Activated naive CD4-positive, alpha-beta T cell treated with anti-CD3 and anti-CD28 coated beads, Interleukin-2, amount 50 U/mL, for 24 hours (primary cell): ENCODE data around the gene LARP1B.
A peak's percentile ranks its signal among the peaks of the same experiment; 100 is the strongest.
"Not testable (repeated sequence)": the region's sequence is repeated elsewhere in the genome, so short reads cannot be mapped to it uniquely, and the experiment has no call there.

ENCODE experiments used
- H3K27ac Mint-ChIP-seq: one replicate; pipeline ENCODE4 v1.8.0; 2021; ENCODE audit warnings: mild to moderate bottlenecking, mixed read lengths
- H3K27me3 Mint-ChIP-seq: one replicate; pipeline ENCODE4 v1.8.0; 2021; ENCODE audit warnings: mixed read lengths
- H3K36me3 Mint-ChIP-seq: one replicate; pipeline ENCODE4 v1.8.0; 2021; ENCODE audit warnings: mixed read lengths
- H3K4me1 Mint-ChIP-seq: one replicate; pipeline ENCODE4 v1.8.0; 2021; ENCODE audit warnings: mixed read lengths
- H3K4me3 Mint-ChIP-seq: one replicate; pipeline ENCODE4 v1.8.0; 2021; ENCODE audit warnings: mild to moderate bottlenecking, mixed read lengths
- H3K9me3 Mint-ChIP-seq: one replicate; pipeline ENCODE4 v1.8.0; 2021; ENCODE audit warnings: mixed read lengths

Gene LARP1B

DNA sequence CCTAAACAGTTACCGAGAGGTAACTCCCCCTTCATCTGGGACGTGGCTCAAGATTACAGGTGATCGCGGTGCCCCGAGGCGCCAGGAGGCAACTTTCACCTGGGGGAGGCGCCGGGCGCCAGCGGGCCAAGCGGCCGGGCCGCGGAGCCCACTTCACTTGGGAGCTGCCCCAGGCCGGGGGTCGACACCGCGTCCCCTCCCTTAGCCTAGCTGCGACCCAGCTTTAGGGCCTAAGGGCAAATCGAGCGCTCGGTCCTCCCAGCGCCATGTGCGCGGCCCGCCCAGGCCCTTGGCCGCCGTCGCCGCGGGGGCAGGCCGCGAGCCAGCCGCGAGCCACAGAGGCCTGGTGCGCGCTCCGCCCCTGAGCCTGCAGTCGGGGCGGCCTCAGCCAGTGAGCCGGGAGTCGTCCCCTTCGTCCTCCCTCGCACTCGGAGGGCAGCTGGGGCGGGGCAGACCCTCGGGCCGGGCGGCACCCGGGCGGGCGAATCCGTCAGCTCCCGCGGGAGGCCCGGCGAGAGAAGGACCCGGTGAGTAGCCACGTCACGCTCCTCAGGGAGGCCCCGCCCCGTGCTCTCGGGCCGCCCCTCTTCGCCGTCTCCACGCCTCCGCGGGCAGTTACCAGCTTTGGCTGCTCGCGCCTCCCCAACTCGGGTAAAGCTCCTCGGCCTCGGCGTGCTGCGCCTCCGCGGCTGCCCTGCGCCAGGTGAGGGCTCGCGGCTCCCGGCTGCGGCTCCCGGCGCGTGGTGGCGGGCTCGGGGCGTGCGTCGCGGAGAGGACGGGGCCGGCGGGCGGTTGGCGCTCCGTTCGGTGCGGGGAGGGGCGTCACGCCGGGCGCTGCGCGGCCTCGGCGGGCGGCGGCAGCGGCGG lies at the start of gene LARP1B:
Gene LARP1B, plus strand, starts transcription at position 614 of the 867 bp plus-strand sequence. CDS start 13,640 bp downstream, outside the sequence.
- Mint-ChIP-seq H3K27me3 (no peaks in the 10 kb centered on the region), H3K4me1 (peaks cover 22% of the 10 kb centered on the region)

DNA sequence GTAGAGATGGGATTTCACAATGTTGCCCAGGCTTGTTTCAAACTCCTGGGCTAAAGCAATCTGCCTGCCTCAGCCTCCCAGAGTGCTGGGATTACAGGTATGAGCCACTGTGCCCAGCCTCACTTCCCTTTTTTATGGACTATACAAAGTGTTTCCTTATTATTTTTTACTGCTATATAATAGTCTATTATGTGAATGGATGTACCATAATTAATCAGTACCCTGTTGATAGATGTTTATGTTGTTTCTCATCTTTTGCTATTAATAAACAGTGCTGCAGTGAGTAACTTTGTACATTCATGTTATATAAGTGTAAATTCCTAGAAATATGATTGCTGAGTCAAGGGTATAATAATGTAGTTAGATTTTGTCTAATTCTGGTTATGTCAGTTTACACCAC lies 35.8 kb upstream of the LARP1B start:
- no peaks in the 10 kb centered on the region for H3K27me3 Mint-ChIP-seq
- no peak overlapping the region for H3K4me3 Mint-ChIP-seq
- H3K36me3 Mint-ChIP-seq, result peaks cover 23% of the 10 kb centered on the region
- H3K9me3 Mint-ChIP-seq, result no peaks in the 10 kb centered on the region
- no peaks in the 10 kb centered on the region for H3K4me1 Mint-ChIP-seq
- no peak overlapping the region for H3K27ac Mint-ChIP-seq

More for the DNA sequence above, at the start of gene LARP1B:
- Mint-ChIP-seq H3K4me3 (peak within 1 kb of the TSS; percentile 90), H3K9me3 (no peaks in the 10 kb centered on the region), H3K27ac (peak within 1 kb of the TSS; percentile 95), H3K36me3 (no peaks in the 10 kb centered on the region)

DNA sequence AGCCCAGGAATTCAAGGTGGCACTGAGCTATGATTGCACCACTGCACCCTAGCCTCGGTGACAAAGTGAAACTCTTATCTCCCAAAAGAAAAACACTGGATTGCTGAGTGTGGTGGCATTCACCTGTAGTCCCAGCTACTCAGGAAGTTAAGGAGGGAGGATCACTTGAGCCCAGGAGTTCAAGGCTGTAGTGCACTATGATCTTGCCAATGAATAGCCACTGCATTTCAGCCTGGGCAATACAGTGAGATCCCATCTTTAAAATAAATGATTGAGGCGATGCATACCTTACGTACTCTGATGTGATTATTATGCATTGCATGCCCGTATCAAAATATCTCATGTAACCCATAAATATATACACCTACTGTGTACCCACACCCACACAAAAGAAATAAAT lies 31.2 kb upstream of the LARP1B start:
- no peaks in the 10 kb centered on the region for H3K27me3 Mint-ChIP-seq
- H3K4me1 Mint-ChIP-seq, result no peaks in the 10 kb centered on the region
- peaks cover 17% of the 10 kb centered on the region for H3K36me3 Mint-ChIP-seq
- no peaks in the 10 kb centered on the region for H3K9me3 Mint-ChIP-seq
- no peak overlapping the region for H3K4me3 Mint-ChIP-seq
- H3K27ac Mint-ChIP-seq, result no peak overlapping the region

DNA sequence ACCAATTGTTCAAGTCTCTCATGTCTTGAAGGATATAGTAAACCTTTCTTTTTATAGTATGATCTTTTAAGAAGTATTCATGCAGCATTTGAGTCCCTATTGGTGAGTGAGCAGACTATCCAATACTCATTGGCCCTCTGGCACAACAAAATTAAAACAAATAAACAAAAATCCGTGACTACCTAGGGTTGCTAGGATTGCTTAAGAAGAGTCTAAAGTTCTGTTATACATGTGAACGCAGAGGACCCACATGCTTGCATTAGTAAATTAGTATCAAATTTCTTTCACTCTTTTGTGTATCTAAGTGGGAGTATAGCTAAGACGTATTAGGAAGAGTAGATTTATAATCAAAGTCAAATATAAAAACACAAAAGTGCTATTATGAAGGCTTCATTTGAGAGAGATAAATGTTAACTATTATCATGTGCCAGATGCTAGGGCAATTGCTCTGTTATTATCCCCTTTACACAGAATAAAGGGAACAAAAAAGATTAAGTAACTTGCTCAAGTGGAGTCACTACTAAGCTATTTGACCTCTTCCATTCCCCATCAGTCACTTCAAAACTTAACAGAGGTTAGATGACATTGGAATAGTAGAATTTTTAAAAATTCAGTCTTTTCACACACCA lies 29.2 kb upstream of the LARP1B start:
- Mint-ChIP-seq H3K9me3 (no peaks in the 10 kb centered on the region), H3K4me3 (no peak overlapping the region), H3K4me1 (no peaks in the 10 kb centered on the region), H3K27me3 (no peaks in the 10 kb centered on the region), H3K36me3 (peaks cover 12% of the 10 kb centered on the region), H3K27ac (peak overlapping the region; percentile 30)

DNA sequence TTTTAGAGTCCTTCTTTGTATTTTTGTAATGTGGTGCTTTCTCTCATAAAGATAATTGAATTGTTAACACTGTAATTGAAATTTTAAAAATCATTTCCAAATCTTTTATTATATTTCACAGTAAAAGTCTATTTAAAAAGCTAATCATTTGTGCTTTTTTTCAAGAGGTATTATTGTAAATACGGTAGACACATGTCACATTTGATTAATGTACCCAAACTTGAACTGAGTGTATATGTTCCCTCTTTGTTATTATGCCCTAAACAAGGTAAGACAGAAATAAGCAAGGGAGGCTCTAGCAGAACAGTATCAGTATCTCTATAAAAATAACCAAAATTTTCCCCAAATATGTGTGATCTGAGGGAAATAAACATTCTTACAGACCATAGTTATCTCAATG lies 21.5 kb upstream of the LARP1B start:
- Mint-ChIP-seq H3K36me3 (no peaks in the 10 kb centered on the region), H3K27ac (no peak overlapping the region), H3K4me1 (no peaks in the 10 kb centered on the region), H3K4me3 (no peak overlapping the region), H3K27me3 (no peaks in the 10 kb centered on the region), H3K9me3 (no peaks in the 10 kb centered on the region)

DNA sequence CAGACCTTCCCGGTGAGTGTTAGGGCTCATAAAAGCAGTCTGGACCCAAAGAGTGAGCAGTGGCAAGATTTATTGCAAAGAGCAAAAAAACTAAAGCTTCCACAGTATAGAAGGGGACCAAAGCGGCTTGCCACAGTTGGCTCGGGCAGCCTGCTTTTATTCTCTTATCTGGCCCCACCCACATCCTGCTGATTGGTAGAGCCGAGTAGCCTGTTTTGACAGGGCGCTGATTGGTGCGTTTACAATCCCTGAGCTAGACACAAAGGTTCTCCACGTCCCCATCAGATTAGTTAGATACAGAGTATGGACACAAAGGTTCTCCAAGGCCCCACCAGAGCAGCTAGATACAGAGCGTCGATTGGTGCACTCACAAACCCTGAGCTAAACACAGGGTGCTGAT lies 14.1 kb upstream of the LARP1B start:
- not testable (repeated sequence) for H3K27ac Mint-ChIP-seq, H3K36me3 Mint-ChIP-seq, H3K27me3 Mint-ChIP-seq, H3K4me1 Mint-ChIP-seq, H3K9me3 Mint-ChIP-seq, H3K4me3 Mint-ChIP-seq

DNA sequence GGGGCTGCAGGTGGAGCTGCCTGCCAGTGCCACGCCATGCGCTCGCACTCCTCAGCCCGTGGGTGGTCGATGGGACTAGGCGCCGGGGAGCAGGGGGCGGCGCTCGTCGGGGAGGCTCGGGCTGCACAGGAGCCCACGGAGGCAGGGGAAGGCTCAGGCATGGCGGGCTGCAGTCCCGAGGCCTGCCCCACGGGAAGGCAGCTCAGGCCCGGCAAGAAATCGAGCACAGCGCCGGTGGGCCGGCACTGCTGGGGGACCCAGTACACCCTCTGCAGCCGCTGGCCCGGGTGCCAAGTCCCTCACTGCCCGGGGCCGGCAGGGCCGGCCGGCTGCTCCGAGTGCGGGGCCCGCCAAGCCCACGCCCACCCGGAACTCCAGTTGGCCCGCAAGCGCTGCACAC lies 13.6 kb upstream of the LARP1B start:
- H3K4me3 Mint-ChIP-seq, H3K27ac Mint-ChIP-seq, H3K36me3 Mint-ChIP-seq, H3K9me3 Mint-ChIP-seq, H3K4me1 Mint-ChIP-seq, H3K27me3 Mint-ChIP-seq: not testable (repeated sequence)

DNA sequence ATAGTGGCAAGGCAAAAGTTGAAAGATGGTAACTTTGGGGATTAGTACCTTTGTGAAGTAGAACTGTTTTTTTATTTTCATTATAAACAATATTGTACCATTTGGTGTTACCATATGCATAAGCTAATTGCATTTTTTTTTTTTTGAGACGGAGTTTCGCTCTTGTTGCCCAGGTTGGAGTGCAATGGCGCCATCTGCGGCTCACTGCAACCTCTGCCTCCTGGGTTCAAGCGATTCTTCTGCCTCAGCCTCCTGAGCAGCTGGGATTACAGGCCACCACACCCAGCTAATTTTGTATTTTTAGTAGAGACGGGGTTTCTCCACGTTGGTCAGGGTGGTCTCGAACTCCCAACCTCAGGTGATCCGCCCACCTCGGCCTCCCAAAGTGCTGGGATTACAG lies 9.9 kb upstream of the LARP1B start:
- not testable (repeated sequence) for H3K9me3 Mint-ChIP-seq, H3K4me1 Mint-ChIP-seq, H3K27ac Mint-ChIP-seq, H3K36me3 Mint-ChIP-seq, H3K4me3 Mint-ChIP-seq, H3K27me3 Mint-ChIP-seq

DNA sequence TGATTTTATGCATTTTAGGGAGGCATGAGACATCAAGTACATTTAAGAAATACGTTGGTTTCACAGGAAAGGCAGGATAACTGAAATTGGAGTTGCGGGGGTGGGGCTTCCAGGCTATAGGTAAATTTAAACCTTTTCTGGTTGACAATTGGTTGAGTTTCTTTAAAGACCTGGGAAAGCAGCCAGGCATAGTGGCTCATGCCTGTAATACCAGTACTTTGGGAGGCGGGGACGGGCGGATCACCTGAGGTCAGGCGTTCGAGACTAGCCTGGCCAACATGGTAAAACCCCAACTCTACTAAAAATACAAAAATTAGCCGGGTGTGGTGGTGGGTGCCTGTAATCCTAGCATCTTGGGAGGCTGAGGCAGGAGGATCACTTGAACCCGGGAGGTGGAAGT lies 6.2 kb upstream of the LARP1B start:
- H3K4me1 Mint-ChIP-seq, H3K36me3 Mint-ChIP-seq, H3K27ac Mint-ChIP-seq, H3K4me3 Mint-ChIP-seq, H3K27me3 Mint-ChIP-seq, H3K9me3 Mint-ChIP-seq: not testable (repeated sequence)

DNA sequence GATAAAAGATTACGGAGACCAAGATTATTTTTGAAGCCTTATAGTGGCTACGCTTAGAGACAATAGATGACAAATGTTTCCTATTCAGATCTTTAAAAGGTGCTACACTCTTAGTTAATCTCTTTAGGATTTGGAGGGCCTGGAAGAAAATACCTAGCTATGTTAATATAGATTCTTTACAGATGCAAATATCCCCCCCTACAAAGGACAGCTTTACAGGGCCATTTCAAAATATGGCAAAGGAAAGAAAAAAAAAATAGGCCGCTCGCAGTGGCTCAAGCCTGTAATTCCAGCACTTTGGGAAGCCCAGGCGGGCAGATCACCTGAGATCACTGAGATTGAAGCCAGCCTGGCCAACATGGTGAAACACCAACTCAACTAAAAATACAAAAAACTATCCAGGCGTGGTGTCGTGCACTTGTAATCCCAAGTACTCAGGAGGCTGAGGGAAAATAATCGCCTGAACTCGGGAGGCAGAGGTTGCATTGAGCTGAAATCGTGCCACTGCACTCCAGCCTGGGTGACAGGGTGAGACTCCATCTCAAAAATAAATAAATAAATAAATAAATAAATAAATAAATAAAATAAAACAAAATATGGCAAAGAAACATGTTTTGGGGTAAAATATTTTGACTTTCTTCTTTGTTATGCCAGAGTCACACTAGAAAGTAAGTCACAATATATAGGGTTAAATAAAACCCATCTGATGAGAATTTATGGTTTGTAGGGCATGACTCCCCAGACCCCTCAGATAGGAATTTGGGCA lies 5.5 kb upstream of the LARP1B start:
- not testable (repeated sequence) for H3K4me1 Mint-ChIP-seq, H3K9me3 Mint-ChIP-seq, H3K4me3 Mint-ChIP-seq, H3K27me3 Mint-ChIP-seq, H3K36me3 Mint-ChIP-seq
- peak overlapping the region; percentile 79 for H3K27ac Mint-ChIP-seq

DNA sequence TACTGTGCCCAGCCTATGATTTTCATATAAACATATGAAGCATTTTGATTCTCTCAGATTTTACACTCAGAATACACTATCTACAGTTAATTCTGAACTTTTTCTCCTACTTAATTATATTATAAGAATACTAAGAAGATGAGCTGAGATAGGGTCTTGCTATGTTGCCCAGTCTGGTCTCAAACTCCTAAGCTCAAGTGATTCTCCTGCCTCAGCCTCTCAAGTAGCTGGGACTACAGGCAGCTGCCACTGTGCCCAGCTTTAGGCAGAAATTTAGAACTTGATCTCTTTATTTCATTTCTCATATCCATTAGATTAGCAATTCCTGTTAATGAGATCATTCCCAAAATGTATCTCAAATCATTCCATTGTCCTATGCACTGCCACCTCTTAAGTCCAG lies 4.7 kb upstream of the LARP1B start:
- Mint-ChIP-seq H3K27me3 (peaks cover 2% of the 10 kb centered on the region), H3K4me1 (peaks cover 4% of the 10 kb centered on the region), H3K9me3 (no peaks in the 10 kb centered on the region), H3K4me3 (no peak overlapping the region), H3K36me3 (no peaks in the 10 kb centered on the region), H3K27ac (no peak overlapping the region)

DNA sequence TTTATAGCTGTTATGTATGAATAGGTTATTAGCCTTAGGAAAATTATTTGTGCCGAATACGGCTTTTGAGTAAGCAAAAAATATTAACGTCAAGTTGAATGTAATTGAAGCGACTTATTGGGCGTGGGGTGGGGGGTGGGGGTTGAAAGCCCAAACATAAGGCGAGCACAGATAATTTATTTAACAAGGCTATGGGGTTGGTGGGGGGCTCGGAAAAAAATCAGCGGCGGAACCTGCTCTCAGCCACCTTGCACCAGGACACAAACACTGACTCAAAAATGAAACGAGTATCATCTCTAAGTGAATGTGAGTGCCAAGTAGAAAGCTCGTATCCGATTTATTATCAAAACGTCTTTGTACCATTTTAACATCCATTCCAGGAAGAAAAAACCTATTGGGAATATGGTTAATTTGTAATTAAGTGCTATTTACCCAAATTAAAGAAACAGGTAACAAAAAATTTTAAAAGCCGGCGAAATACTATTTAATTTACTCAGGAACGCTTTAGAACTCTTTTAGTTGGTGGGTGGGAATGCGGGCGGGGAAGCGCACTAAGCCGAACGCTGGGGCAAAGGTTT lies 902 bp upstream of the LARP1B start:
- H3K36me3 Mint-ChIP-seq, result no peaks in the 10 kb centered on the region

DNA sequence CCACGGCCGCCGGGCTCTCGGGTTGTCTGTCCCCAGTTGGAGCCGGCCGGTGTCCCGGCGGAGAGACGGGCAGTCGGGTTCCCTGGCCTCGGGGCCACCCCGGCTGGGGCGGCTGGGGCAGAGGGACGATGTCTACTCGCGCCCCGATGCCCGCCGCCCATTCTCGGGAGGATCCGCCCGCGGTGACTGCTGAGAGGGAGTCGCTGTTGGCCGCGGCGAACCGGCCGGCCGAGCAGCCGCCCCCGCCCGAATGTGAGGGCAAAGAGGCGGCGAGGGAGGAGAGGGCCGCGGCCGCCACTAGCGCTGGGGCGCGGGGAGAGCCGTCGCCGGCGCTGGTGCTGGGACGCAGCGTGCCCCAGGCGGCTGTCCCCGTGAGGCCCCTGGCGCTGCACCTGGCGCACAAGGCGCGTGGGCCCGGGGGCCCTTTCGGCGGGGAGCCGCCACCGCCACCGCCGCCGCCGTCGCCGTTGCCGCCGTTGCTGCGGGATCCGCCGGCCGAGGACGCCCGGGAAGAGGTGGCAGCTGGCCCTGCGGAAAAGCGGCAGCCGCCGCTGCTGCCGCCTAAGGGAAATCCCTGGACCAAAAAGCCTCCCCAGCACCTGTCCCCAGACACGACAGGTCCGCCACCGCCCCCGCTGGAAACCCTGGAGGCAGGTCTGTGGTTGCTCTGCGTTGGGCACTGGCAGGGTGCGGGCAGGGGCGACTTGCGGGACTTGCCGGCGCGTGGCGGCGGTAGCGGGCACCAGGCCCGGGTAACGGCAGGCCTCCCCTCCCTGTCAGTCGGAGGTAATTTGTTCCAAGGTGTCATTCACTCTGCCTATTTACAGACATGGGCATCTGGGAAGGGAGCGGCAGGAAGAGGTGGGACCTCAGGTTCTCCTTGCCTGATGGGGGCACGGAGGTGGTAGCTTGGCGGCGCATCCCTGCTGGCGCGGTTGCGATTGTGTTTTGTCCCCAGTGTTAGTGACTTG lies 739 bp downstream of the LARP1B start:
- Mint-ChIP-seq H3K4me1 (peaks cover 22% of the 10 kb centered on the region), H3K27me3 (no peaks in the 10 kb centered on the region), H3K9me3 (no peaks in the 10 kb centered on the region), H3K27ac (peak overlapping the region; percentile 23), H3K36me3 (no peaks in the 10 kb centered on the region), H3K4me3 (peak overlapping the region; percentile 89)

More for the DNA sequence above, 902 bp upstream of the LARP1B start:
- Mint-ChIP-seq H3K4me1 (peaks cover 20% of the 10 kb centered on the region), H3K27me3 (no peaks in the 10 kb centered on the region), H3K27ac (peak overlapping the region; percentile 95), H3K9me3 (no peaks in the 10 kb centered on the region), H3K4me3 (peak overlapping the region; percentile 90)

DNA sequence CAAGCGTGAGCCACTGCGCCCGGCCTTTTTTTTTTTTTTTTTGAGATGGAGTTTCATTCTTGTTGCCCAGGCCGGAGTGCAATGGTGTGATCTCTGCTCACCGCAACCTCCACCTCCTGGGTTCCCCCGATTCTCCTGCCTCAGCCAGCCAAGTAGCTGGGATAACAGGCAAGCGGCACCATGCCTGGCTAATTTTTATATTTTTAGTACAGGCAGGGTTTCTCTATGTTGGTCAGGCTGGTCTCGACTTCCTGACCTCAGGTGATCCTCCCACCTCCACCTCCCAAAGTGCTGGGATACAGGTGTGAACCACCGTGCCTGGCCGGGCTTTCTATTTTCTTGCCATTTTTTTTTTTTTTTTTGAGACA lies 5.3 kb downstream of the LARP1B start:
- not testable (repeated sequence) for H3K36me3 Mint-ChIP-seq, H3K4me3 Mint-ChIP-seq, H3K9me3 Mint-ChIP-seq, H3K27ac Mint-ChIP-seq, H3K27me3 Mint-ChIP-seq
- peaks cover 18% of the 10 kb centered on the region for H3K4me1 Mint-ChIP-seq

DNA sequence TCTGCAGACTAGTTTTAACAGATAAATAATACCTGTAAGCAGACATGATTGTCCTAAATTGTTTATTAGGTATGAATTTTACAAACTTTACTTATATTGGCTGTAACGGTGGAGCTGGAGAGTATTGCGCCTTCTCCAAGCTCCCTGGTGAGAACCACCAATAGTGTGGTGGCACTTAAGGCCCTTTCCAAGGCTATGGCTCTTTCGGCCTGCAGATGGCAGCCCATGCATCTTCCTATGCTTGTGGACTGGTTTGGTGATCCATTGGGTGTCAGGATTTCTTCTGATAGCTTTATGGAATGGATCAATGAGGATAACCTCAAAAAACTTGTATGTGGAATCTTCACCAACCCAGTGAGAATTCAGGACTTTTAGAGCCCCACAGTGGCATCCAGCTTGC lies 7.8 kb downstream of the LARP1B start:
- H3K27ac Mint-ChIP-seq, result no peak overlapping the region
- no peaks in the 10 kb centered on the region for H3K36me3 Mint-ChIP-seq
- no peak overlapping the region for H3K4me3 Mint-ChIP-seq

More for the DNA sequence above, 7.8 kb downstream of the LARP1B start:
- Mint-ChIP-seq H3K4me1 (peaks cover 9% of the 10 kb centered on the region), H3K9me3 (no peaks in the 10 kb centered on the region), H3K27me3 (no peaks in the 10 kb centered on the region)
